NT2/D1 (cell line): ENCODE measurements around the gene ZAP70.

Source experiments
- SUZ12 ChIP-seq: IDR thresholded peaks from 2 replicates; pipeline ENCODE4 v1.6.1; 2011; ENCODE audit not compliant: insufficient read length, insufficient read depth; ENCODE audit errors: extremely low read depth
- ZNF274 ChIP-seq: IDR thresholded peaks from 2 replicates; pipeline ENCODE4 v1.6.1; 2011; ENCODE audit warnings: mild to moderate bottlenecking, low read depth, low read length

DNA sequence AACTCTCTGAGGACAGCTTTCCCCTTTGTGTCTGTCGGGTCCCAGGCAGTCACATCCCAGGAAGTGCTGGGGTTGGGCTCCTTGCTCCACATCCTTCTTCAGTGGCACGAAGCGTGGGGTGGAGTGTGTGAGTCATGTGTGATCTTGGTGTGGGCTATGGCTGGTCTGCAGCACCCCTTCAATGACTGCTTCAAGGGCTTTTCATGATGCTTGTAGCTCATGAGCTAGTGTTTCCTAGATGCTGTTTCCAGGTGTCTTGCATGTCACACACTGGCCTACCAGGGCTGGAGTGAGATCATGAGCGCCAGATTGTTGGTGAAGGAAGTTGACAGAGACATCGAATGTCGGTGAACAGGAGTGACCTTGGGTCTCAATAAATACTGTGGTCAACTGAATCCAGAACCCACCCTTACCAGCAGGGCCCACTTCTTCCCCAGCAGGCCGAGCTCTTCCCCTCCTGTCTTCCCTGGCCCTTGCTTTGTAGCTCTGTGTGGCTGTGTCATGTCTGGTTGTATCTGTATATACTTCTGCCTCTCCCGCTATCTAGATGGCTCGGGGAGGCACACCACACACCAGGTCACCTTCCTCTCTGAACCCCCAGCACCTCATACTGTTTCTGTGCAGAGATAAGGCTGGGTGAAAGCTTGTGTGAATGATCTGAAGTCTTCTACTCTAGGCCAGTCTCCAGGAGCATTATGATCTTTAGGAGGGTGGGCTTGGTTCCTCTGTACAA lies 40.0 kb upstream of the ZAP70 start:
- no peak for TF ChIP-seq SUZ12
- TF ChIP-seq ZNF274 = no peak
